Activated CD8-positive, alpha-beta memory T cell treated with anti-CD3 and anti-CD28 coated beads for 24 hours (primary cell): ENCODE measurements around the gene ACTRT2.

Experiments used
- DNase-seq: peaks from one replicate; pipeline ENCODE4 v3.0.0-alpha.2; 2020

ACTRT2 gene

DNA sequence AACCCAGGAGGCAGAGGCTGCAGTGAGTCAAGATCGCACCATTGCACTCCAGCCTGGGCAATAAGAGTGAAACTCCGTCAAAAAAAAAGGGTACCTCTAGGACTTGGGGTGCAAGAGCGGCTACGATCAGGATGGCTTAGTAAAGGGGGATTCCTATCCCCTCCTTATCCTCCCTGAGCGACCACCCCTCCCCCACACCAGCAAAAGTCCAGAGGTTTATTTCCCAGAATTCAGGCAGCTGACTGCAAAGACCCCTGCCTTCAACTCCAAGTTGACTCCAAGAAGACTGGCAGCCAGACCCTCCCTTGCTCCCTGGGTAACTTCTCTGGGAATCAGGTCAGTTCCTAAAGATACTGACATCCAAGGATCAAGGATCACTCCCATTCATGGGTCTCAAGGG, 35.4 kb downstream of the ACTRT2 start:
- DNase-seq: no peak

DNA sequence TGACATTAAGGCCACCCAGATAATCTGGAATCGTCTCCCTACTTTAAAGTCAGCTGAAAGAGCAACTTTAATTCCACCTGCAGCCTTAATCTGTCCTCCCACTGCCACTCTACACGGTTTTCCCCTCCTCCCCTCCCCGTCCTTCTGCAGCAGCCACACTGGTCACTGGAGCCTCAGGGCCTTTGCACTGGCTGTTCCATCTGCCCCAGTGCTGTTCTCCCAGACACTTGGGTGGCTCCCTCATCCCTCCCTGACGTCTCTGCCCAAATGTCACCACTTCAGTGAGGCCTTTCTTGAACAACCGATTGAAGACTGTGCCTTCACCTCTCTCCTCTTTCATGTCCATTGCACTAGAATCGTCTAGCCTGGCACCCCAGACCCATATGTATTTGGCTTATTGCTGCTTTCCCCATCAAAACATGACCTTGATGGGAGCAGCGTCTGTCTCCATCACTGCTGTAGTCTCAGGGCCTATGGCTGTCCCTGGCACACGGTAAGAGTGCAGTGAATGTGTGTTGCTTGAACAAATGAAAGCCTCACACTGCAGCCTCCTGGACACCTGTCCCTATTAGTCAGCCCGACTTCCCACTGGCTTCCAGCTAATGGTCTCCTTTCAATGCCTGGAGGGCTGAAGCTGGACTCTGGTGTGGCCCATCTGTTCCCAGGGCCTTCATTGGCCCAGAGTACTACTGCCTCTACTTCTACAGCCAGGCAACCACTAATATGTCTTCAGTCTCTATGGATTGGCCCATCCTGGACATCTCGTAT, 37.2 kb downstream of the ACTRT2 start:
- no peak for DNase-seq

DNA sequence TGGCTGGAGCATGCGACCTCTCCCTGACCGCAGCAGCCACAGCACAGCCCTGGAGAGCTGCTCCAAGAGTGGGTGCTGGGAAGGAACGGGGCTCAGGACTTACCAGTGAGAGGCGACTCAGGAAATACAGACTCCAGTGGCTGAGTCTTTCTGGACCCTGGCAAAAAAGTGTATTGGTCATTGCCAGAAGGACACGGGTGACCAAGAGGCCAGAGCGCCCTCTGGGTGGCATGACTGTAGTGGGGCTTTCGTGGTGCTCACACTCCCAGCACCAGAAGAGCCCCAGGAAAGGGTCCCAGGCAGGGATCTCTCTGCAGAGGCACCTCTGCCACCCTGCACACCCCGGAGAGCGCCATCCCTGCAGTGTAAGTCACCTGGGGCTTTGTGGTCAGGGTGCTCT, 38.9 kb downstream of the ACTRT2 start:
- DNase-seq: no peak

DNA sequence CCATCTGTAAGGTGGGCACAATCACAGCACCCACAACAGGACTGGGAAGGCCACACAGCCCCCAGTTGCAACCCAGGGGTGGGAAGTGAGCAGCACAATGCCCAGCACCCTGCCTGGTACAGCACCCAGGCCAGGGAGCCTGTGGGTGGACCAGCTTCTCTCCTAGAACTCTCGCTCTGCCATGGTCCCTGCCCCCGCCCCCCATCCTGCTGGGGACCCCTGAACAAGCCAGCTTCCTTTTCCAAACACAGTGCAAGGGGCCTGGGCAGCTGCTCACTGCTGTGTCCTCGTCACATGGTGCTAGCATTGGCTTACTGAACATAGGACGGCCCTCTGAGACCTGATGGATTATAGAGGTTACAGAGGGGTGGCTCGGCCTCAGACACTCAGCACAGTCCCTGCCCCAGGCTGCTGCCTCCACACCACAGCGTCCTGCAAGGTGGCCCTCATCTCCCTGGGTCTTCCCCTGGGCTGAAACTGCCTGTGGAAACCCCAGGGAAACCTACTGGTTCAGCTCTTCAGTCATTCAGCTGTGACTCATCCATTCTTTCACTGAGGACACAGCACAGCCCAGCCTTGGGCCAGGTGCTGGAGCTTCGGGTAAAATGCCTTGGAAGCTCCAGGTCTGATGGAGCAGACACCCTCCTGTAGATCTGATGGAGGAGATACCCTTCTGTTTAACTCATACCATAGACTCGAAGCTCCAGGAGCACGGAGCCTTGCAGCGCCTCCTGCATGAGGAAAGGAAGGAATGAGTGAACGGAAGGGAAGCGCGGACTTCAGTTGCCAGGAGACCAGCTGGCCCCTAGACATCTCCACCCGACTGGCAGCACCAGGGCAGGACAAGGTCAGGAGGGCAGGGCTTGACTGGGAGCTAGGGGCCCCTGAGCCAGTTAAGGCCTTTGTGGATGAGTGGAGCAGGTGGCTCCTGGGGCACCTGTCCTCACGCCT, 39.6 kb downstream of the ACTRT2 start:
- DNase-seq: no peak

DNA sequence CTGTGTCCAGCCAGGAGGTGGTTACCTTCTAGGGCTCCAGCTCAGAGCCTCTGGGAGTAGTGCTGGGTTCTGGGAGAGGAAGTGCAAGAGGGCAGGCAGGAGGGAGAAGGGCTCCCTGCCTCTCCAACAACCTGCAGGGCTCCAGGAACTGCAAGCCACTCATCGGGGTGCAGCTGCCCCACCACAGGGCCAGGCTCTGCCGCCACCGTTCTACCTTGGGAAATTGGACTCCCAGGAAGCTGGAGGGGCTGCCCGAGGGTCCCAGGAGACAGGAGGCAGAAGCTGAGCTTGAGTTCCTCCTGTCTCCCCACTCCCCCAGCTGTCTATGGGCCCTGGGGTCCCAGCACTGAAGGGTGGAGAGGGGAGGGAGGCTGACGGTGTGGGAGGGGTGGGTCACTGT, 40.3 kb downstream of the ACTRT2 start:
- no peak for DNase-seq

DNA sequence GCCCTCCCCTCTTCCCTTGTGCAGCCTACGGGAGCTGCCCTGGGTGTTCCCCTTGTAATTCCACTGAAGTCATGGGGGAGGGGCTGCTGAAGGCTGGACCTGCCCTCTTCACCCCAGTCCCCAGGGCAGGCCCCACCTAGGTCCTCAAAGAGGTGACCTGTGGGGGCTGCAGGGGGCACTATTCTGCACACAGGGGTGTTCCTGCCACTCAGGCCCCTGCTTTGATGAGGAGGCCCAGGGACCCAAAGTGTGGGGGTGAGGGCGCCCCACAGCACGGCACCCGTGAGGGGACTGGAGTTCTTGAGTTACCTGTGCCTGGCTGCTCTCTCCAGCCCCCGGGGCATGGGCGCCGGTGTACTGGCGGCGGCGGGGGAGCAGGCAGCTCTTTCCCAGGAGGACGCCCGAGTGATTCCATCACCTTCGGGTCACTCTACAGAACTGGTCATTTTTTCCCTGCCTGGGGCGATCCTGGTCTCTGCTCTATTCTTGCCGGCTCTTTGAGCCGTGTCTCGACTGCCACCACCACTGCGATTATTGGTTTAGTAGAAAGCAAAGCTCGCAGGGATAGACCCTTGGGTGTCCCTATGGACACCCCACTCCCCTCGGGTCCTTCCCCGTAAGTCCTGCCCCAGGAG, 40.8 kb downstream of the ACTRT2 start:
- DNase-seq: no peak

DNA sequence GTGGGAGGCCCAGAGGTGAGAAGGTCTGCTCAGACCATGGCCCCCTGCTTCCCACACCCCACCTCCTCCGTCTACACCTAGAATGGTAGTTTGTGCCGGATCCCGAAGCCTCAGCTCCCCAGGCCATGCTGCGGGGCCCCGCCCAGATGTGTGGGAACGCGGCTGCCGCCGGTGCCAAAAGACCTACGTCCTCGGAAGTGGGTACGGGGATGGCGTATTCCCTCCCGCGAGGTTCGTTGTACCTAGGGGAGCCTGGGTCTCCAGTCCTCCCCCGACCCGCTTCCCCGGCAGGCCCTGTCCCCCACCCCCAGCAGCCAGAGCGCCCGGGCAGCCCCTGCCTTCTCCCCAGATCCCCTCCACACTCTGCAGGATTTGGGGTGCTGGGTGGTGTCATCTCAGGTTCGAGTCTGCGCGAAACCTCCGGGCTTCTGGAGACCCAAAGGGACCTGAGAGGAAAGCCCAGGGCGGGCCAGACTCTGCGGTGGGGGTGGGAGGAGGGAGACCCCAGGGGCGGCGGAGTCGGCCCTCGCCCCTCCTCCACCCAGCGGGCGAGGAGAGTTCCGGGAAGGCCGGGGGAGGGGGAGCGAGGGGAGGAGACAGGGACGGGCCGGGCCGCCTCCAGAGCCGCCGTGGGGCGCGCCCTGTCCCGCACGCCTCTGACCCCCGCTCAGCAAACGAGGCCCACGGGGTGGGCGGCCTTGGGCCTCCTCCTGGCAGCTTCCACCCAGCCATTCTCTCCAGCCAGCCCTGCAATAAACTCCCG, 41.5 kb downstream of the ACTRT2 start:
- no peak for DNase-seq

DNA sequence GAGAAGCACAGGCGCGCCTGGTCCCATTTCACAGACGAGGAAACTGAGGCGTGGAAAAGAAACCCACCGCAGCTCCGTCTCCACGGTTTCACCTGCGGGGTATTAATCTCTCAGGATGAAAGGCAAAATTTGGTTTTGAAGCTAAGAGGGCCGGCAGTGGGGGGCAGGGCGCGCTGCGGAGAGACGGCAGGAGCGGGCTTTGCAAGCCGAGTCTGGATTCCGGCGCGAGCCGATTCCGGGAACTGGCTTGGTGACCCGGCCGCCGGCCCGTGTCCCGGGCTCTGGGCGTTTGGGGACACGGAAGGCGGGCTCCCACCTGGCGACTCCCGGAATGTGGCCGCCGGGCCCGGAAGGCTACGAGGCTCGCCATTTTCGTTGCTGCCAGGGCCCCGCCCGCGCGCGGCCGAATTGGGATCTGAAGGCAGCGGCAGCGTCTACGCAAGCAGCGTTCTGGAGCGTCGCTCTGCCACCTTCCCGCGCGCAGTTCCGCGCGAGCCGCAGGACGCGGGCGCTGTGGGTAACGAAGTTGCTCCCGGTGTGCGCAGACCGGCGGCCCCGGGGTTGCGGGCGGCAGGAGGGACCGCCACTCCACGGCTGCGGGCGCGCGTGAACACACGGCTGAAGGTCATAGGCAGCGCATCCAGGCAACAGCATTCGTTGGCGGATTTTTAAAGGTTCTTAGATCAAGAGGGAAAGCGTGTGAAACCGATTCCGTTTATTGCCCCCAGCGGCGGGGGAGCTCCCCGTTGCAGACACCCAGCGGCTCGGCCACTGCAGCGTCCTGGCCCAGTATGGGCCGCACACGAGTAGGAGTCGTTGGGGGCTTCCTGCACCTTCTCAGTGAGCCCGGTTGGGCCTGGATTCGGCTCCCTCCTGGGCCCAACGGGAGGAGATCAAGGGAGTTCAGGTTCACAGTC, 42.4 kb downstream of the ACTRT2 start:
- DNase-seq: no peak

DNA sequence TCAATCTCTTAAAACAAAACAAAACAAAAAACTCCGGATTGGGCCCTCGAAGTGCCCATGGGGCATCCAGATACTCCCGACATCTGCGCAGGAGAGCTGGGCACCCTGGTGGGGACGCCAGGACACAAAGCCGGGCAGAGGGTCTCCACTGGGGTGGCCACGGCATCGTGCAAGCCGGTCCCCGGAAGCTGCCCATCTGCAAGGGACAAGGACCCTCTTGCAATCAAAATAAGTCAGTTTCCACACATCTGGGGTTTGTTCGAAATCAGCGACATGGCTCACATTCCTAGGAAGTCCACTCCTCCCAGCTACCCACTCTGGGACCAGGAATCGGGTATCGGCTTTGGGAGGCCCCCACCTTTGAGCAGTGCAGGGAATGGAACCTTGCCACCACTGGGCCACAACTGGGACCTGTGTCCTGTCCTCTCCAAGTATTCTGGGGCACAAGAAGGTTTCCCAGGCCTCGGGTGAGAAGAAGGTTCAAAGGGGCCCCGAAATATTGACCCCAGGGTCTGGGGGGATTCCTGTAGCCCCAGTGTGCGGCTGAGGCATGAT, 43.1 kb downstream of the ACTRT2 start:
- no peak for DNase-seq

DNA sequence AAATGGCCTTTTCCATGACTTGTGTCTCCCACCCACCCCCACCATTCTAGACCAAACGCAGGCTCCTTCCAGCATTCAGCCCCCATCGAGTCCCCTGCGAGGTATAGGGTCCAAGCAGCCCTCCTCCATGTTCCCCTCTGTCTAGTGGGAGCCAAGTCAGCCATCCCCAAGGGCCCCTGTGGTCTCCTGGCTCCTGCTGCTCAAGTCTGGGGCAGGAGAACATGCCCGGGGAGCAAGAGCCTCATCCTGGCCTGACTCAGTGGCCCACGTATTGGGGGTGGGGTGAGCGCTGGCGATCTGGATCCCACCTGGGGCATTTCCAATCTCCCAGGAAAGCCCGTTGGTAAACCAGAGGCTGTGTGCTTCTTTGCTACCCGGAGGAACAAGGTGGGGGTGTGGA, 43.6 kb downstream of the ACTRT2 start:
- DNase-seq: no peak

DNA sequence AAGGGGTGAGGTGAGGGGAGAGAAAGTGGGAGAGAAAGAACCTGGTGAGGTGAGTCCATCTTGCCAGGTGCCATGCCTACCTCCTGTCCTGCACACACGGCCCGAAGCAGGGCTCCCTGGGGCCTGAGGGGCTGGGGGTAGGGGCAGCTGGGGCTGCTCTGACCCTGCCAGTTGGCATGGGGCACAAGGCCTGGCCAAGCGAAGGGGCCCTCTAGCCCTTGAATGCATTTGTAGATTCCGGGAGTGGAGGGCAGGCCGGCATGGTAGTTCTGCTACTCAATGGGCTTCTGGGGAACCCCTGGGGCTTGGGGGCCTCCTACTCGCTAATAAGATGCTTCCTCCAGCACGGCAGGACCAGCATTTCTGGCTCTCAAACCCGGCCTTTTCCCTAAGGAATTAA, 44.1 kb downstream of the ACTRT2 start:
- no peak for DNase-seq

DNA sequence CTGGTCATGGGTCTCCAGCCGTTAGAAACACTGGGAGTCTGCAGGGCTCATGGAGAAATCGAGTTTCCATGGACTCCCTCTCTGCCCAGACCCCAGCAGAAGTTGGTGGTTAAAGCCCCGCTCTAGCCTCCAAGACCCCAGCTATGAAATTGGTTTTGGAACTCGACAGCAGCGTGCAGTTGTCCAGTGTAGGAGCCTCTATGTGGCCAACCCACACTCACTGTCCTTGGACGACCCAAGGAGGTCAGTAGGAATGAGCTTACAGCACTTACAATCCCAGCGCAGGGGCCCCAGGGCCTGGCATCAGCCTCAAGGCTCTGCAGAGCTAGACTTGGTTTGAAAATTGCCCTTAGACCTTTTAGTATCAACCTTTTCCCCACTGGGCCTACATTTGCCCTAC, 44.5 kb downstream of the ACTRT2 start:
- no peak for DNase-seq

DNA sequence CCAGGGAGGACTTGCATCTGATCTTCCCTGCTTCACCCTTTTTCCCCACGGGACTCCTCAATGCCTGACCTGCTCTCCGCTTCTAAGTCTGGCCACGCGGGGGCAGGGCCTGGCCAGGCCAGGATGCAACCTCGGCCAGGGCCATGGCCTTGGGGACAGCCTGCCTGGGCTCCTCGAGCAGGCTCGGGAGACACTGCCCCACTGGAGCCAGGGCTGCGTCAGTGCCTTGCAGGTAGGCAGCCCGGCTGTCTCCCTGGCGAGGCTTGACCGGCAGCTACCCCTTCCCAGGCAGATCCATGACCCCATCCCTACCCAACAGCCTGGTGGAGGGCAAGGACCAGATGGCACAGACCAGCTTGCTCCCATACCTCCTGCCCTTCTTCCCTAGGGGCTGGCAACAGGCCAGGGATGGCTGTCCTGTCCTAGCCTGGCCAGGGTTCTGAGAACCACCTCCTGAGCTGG, 45.0 kb downstream of the ACTRT2 start:
- DNase-seq: no peak

DNA sequence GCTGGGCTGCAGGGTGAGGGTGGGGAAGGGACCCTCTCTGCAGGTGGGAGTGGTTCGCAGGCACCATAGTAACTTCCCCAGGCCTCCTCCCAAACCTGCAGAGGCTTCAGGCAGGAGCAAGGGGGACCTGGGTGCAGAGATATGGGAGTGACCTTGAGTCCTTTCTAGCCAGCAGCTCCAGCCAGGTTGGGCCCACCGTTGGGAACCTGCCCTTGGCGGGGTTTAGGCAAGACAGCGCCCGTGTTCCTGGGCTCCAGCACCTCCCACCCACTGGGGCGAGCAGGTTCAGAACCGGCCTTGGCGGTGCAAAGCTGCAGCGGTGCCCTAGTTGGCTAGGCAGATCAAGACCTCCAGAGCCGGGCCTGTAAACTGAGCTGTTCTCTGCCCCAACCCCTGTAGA, 45.6 kb downstream of the ACTRT2 start:
- DNase-seq: no peak

DNA sequence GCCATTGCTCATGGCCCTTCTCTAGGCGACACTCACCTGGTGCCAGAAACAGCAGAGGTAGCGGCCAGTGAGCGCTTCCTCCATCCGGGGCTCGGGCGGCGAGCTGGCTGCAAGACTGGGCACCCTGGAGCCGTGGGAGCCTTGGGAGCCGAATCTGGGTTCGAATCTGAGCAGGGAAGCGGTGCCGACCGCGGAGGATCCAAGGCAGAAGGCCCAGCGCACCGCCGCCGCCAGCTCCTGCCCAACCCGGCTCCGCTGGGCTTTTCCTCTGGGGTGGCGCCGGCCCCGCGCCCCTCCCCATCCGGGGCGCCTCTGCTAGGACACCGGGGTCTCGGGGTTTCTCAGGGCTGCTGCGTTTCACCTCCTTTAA, 46.0 kb downstream of the ACTRT2 start:
- DNase-seq: no peak

DNA sequence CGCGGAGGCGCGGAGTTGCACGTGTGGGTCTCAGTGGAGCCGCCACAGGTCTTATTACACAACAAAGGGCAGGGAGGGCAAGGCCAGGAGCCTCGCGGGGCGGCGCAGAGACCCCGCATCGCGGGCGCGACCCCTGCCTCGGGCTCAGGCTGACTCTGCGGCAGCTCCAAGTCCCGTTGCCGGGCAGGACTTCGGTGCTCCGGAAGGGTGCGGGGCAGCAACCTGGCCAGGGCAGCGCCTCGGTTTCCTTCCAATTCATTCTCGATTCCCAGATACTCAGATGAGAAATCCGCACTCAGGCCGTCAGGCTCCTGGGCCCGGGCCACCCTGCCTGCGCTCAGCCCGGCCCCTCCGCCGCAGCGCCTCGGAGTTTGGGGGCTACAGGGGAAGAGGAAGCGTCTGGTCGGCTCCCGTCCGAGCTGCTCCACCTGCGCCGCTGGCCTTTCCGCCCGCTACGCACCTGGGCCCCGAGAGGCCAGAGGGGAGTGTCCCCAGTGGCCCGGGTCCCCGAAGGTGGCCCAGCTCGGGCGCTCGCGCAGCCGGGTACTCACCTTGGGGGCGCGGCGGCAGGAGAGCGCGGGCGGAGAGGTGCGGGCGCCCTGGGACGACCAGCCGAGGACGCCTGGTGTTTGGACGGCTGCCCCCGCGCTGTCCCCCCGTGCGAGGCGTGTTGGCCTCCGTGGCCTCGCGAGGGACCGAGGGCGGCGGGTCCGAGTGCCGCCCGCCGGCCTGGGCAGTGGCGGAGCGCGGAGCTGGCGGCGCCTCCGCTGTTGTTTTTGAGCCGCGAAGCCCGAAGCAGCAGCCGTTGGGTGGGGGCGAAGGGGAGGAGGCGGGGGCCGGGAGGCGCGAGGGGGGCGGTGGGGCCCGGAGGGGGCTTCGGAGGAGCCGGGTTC, 46.6 kb downstream of the ACTRT2 start:
- DNase-seq: no peak

DNA sequence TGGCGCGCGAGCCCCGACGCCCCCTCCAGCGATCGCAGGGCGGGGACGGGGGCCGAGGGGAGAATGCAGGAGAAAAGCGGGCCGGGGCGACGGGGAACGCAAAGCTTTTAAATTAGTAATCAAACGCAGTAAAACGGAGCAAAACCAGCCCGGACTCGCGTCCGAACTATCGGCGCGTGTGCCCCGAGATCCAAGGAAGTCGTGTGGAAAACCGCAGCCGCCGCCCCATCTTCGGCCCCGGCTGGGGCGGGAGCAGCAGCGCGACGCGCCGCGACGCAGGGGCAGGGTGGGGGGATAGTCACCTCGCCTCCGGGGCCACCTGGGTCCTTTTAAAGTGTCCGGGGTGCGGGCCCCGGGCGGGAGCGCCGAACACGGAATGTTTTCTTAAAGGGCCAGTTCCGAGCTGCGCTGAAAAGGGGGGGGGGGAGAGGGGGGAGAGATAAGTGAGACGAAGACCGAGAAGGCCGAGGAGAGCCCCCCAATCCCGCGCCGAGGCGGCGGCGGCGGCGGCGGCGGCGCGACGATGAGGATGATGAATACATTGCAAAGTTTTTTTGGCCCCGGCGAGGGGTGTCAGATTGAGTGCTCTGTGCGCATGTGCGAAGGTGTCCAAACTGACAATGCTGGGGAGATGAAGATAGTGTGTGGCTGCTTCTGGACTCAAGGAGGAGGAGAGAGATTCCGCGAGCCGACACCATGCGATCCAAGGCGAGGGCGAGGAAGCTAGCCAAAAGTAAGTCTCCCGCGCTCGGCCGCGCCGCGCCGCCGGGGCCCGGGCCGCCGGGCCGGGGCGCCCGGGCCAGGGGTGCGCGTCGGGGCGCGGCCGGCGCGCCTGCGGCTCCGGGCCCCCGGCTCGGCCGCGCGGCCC, 47.5 kb downstream of the ACTRT2 start, which contains the start of gene PRDM16:
Gene PRDM16, plus strand, starts transcription at position 640 of the 868 bp plus-strand sequence. Its CDS starts 57 bp downstream, at position 697.
- no peak for DNase-seq

DNA sequence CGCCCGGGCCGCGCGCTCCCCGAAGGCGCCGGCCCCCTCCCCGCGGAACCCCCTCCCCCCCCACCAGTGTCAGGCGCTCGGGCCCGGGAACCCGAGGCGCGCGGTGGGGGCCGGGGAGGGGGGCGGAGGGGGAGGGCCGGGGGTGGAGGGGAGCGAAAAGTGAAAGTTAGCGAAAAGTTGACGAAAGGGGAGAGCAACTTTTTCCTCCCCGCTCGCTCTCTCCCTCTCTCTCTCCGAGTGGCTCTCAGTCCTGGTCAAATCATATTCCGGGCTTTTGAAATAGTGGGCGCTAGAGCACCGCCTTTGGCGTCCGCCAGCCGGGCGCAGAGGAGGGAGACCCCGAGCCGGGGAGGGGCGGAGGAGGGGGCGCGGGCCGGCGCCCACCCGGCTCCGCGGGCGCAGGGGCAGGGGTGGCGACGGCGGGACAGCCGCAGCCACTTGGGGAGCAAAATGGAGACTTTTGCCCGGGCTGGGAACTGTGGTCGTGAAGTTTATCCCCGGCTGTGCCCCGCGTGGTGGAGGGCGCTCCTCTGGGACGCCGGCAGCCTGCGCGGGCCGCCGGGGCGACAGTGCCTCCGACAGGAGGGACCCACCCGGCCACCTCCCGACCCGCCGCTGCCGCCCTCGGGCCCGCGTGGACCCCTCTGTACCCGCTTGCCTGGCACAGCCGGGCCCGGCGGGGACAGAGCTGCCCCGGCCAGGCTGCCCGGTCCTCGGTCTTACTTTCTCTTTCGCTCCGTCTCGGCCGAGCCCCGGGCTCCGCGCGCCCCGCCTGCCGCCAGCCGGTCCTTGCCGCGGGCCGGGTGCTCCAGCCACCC, 48.4 kb downstream of the ACTRT2 start:
- no peak for DNase-seq
